ENCODE measurements around the gene PIGO. TPM values are rescaled to one million over a fixed set of nuclear protein-coding genes. Genes with fewer than 3 reads are reported as not detected.

The PIGO gene
- total RNA-seq, 2 donors from 2014 or later: 29.6 to 34.9 TPM

GRCh38 chr9:35114840-35115628, 18.6 kb upstream of the PIGO start:
- peak; percentile 71 for DNase-seq
- Histone ChIP-seq H3K27me3 (ENCODE audit: control insufficient read depth, insufficient read depth, low read length, poor library complexity, severe bottlenecking) (no peaks in the 10 kb centered on the region), H3K9ac (ENCODE audit: extremely low read depth, low read length, poor library complexity, severe bottlenecking) (peak overlapping the region; percentile 75), H3K9me3 (ENCODE audit: control insufficient read depth, low read length) (no peaks in the 10 kb centered on the region), H3K4me1 (ENCODE audit: control insufficient read depth, insufficient read depth, low read length) (peaks cover 7% of the 10 kb centered on the region), H3K27ac (ENCODE audit: low read depth, low read length) (peak overlapping the region; percentile 96), H3K36me3 (ENCODE audit: control insufficient read depth, insufficient read depth, low read length) (no peaks in the 10 kb centered on the region), H3K4me3 (ENCODE audit: low read length) (peak overlapping the region; percentile 96)
- Mint-ChIP-seq H3K36me3 (ENCODE audit: low read depth) (peaks cover 4% of the 10 kb centered on the region), H3K4me1 (peaks cover 40% of the 10 kb centered on the region), H3K4me3 (peak overlapping the region; percentile 76), H3K9me3 (no peaks in the 10 kb centered on the region), H3K27me3 (ENCODE audit: insufficient read depth) (no peaks in the 10 kb centered on the region), H3K27ac (peak overlapping the region; percentile 93)
- 32 to 83% methylated on average over 1 to 11 of the region's 12 CpGs for WGBS, 2 experiments (ENCODE audit: insufficient coverage in 1 of 2, insufficient read length in 1 of 2)
- TF ChIP-seq CTCF (conservative IDR thresholded peaks at IDR 0.05): no peak

DNA sequence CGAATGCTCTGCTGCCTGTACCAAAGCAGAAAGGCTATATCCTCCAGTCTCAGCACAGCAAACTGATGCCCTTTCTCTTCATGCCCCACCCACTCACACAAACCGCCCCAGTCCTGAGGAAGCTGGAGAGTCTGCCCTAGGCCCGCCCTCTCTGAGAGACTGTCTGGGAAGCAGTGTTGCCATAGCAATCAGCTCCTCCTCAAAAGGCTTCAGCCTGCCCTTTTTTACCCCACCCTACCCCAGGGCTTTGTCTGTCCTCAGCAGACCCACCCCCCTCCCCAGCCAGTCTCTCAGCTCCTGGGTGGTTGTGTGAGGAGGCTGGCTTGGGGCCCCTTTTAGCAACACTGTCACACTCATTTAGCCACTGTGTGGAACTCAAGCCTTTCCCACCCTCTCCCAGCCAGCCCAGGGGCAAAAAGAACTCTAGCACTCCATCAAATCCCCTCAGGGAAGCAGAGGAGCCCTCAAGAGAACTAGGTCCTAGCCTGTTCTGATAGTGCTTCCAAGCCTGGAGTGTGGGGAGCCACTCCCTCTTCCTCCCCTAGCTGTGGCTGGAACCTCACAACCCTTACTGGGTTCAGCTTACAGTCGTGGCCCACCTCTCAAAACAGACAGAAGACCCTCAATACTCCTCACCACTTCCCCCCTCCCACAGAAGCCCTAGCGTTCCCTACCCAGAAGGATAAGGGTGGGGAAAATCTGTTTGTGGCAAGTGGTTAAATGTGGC, 17.9 kb upstream of the PIGO start:
- H3K36me3 Mint-ChIP-seq (ENCODE audit: low read depth): peaks cover 4% of the 10 kb centered on the region
- H3K27ac Mint-ChIP-seq: peak overlapping the region; percentile 93
- H3K4me3 ChIP-seq (ENCODE audit: low read length): peak overlapping the region; percentile 96
- no peaks in the 10 kb centered on the region for H3K9me3 ChIP-seq (ENCODE audit: control insufficient read depth, low read length)
- peak; percentile 96 for DNase-seq
- TF ChIP-seq CTCF (conservative IDR thresholded peaks at IDR 0.05): no peak
- H3K27ac ChIP-seq (ENCODE audit: low read depth, low read length): peak overlapping the region; percentile 96
- peaks cover 12% of the 10 kb centered on the region for H3K4me1 ChIP-seq (ENCODE audit: control insufficient read depth, insufficient read depth, low read length)
- H3K9ac ChIP-seq (ENCODE audit: extremely low read depth, low read length, poor library complexity, severe bottlenecking): peak overlapping the region; percentile 75
- H3K27me3 Mint-ChIP-seq (ENCODE audit: insufficient read depth): no peaks in the 10 kb centered on the region
- peaks cover 45% of the 10 kb centered on the region for H3K4me1 Mint-ChIP-seq
- peak overlapping the region; percentile 76 for H3K4me3 Mint-ChIP-seq
- WGBS, 2 experiments (ENCODE audit: insufficient coverage in 1 of 2, insufficient read length in 1 of 2): 6% methylated on average over 5 of the region's 5 CpGs; no CpG with 5 or more reads in 1 of the 2 experiments
- H3K27me3 ChIP-seq (ENCODE audit: control insufficient read depth, insufficient read depth, low read length, poor library complexity, severe bottlenecking): no peaks in the 10 kb centered on the region
- H3K9me3 Mint-ChIP-seq: no peaks in the 10 kb centered on the region
- H3K36me3 ChIP-seq (ENCODE audit: control insufficient read depth, insufficient read depth, low read length): no peaks in the 10 kb centered on the region

- Histone ChIP-seq H3K9ac (ENCODE audit: extremely low read depth, low read length, poor library complexity, severe bottlenecking) (no peak overlapping the region), H3K4me3 (ENCODE audit: low read length) (peak overlapping the region; percentile 74)
- peaks cover 45% of the 10 kb centered on the region for H3K4me1 Mint-ChIP-seq
Measured at GRCh38 chr9:35112257-35113020, 16.0 kb upstream of the PIGO start.

More at GRCh38 chr9:35112257-35113020, 16.0 kb upstream of the PIGO start:
- no peak for TF ChIP-seq CTCF (conservative IDR thresholded peaks at IDR 0.05)
- Histone ChIP-seq H3K36me3 (ENCODE audit: control insufficient read depth, insufficient read depth, low read length) (peaks cover 7% of the 10 kb centered on the region), H3K4me1 (ENCODE audit: control insufficient read depth, insufficient read depth, low read length) (peaks cover 12% of the 10 kb centered on the region), H3K27ac (ENCODE audit: low read depth, low read length) (peak overlapping the region; percentile 1), H3K9me3 (ENCODE audit: control insufficient read depth, low read length) (no peaks in the 10 kb centered on the region), H3K27me3 (ENCODE audit: control insufficient read depth, insufficient read depth, low read length, poor library complexity, severe bottlenecking) (no peaks in the 10 kb centered on the region)
- Mint-ChIP-seq H3K27ac (no peak overlapping the region), H3K27me3 (ENCODE audit: insufficient read depth) (no peaks in the 10 kb centered on the region), H3K4me3 (no peak overlapping the region), H3K36me3 (ENCODE audit: low read depth) (peaks cover 10% of the 10 kb centered on the region), H3K9me3 (no peaks in the 10 kb centered on the region)
- DNase-seq: no peak
- 89 to 100% methylated on average over 2 to 3 of the region's 3 CpGs for WGBS, 2 experiments (ENCODE audit: insufficient coverage in 1 of 2, insufficient read length in 1 of 2)
